Fibroblast of lung (primary cell): ENCODE results near the gene CEP120. TPM values are rescaled to one million over a fixed set of nuclear protein-coding genes. Genes with fewer than 3 reads are reported as not detected.

Source experiments
- DNase-seq, 2 donors: peaks; one replicate each; pipeline versions ENCODE4 v3.0.0 to v3.0.0-alpha.2; 2010; ENCODE audit warnings: low read depth in 2 of 2
- H2AFZ ChIP-seq: 2 replicates; pipeline ENCODE4 v1.5.1; 2012; ENCODE audit warnings: low read length, control low read depth, inconsistent platforms
- H3K27ac ChIP-seq: 2 replicates; pipeline ENCODE4 v1.5.1; 2011; ENCODE audit warnings: low read length, control low read depth; ENCODE audit not compliant: insufficient read depth
- H3K27me3 ChIP-seq: 2 replicates; pipeline ENCODE4 v1.5.1; 2011; ENCODE audit warnings: mild to moderate bottlenecking, low read length; ENCODE audit not compliant: control insufficient read depth, insufficient read depth
- H3K36me3 ChIP-seq: 2 replicates; pipeline ENCODE4 v1.5.1; 2011; ENCODE audit warnings: low read length; ENCODE audit not compliant: control insufficient read depth, insufficient read depth
- H3K4me1 ChIP-seq: 2 replicates; pipeline ENCODE4 v1.5.1; 2011; ENCODE audit warnings: low read length; ENCODE audit not compliant: control insufficient read depth, insufficient read depth; ENCODE audit errors: extremely low read depth
- H3K4me2 ChIP-seq: 2 replicates; pipeline ENCODE4 v1.5.1; 2011; ENCODE audit warnings: low read length, control low read depth; ENCODE audit not compliant: insufficient read depth; ENCODE audit errors: extremely low read depth
- H3K4me3 ChIP-seq, 4 experiments: fragments of 200-600 bp in 1 of 4; sonication (generic) in 1 of 4; replicated peaks in 1 of 4; 2 replicates each; pipeline ENCODE4 v1.5.1; 2011 to 2016; ENCODE audit warnings: low read length in 4 of 4, low read depth in 3 of 4, mild to moderate bottlenecking in 3 of 4, control low read depth in 2 of 4, inconsistent platforms in 1 of 4, mixed read lengths in 1 of 4; ENCODE audit not compliant: insufficient read depth in 1 of 4; ENCODE audit errors: control extremely low read depth in 1 of 4
- H3K79me2 ChIP-seq: 2 replicates; pipeline ENCODE4 v1.5.1; 2012; ENCODE audit warnings: mild to moderate bottlenecking, low read length, inconsistent platforms; ENCODE audit not compliant: control insufficient read depth, insufficient read depth
- H3K9ac ChIP-seq: 2 replicates; pipeline ENCODE4 v1.5.1; 2011; ENCODE audit warnings: mild to moderate bottlenecking, low read length, control low read depth; ENCODE audit not compliant: insufficient read depth
- H3K9me3 ChIP-seq: 2 replicates; pipeline ENCODE4 v1.5.1; 2012; ENCODE audit warnings: low read depth, low read length; ENCODE audit not compliant: control insufficient read depth, insufficient read depth
- H4K20me1 ChIP-seq: 2 replicates; pipeline ENCODE4 v1.5.1; 2011; ENCODE audit warnings: low read length; ENCODE audit not compliant: control insufficient read depth, insufficient read depth; ENCODE audit errors: extremely low read depth
- CTCF ChIP-seq, 2 donors: IDR thresholded peaks in 1 of 2; conservative IDR thresholded peaks in 1 of 2; 1 replicate in 1 of 2; 2 replicates in 1 of 2; pipeline ENCODE4 v1.5.1; 2011 to 2012; ENCODE audit warnings: low read length in 2 of 2, control low read depth in 1 of 2, inconsistent platforms in 1 of 2, low read depth in 1 of 2, mild to moderate bottlenecking in 1 of 2
- EZH2 ChIP-seq: IDR thresholded peaks from 2 replicates; pipeline ENCODE4 v1.5.1; 2012; ENCODE audit warnings: low read length, control low read depth, mild to moderate bottlenecking; ENCODE audit errors: missing control alignments
- polyA plus RNA-seq, 2 donors: library from polyadenylated mRNA; depleted of rRNA in 1 of 2; stranded (reverse) in 1 of 2; unstranded in 1 of 2; fragments of >200 nt; gene quantifications; 2 replicates each; pipeline ENCODE4 v1.2.1, GENCODE V29; 2011 to 2012; ENCODE audit warnings: missing spikeins in 1 of 2
- total RNA-seq: library from RNA; depleted of rRNA; stranded (reverse); fragments of >200 nt; gene quantifications from 2 replicates; pipeline ENCODE4 v1.2.1, GENCODE V29; 2014

Gene CEP120
- total and polyA plus RNA-seq, 2 donors (not counting 1 experiment from before 2014, with no cell fraction given) = 14.8 to 22.3 TPM

GRCh38 chr5:123300266-123300665 lies 122.9 kb downstream of the CEP120 start:
- H3K27ac ChIP-seq = no peak overlapping the region
- TF ChIP-seq CTCF (conservative IDR thresholded peaks at IDR 0.05 in 1 of 2, IDR thresholded peaks at IDR 0.05 in 1 of 2; ENCODE audit: low read depth in 1 of 2, low read length in 2 of 2) (no peak), EZH2 (no peak)
- no peaks in the 10 kb centered on the region for H3K79me2 ChIP-seq
- no peak overlapping the region for H3K4me3 ChIP-seq
- DNase-seq = no peak
- no peak overlapping the region for H3K9ac ChIP-seq
- no peaks in the 10 kb centered on the region for H3K9me3 ChIP-seq
- no peaks in the 10 kb centered on the region for H3K4me1 ChIP-seq
- H3K36me3 ChIP-seq = no peaks in the 10 kb centered on the region
- H3K27me3 ChIP-seq = no peaks in the 10 kb centered on the region
- no peak overlapping the region for H2AFZ ChIP-seq
- no peaks in the 10 kb centered on the region for H4K20me1 ChIP-seq
- no peak overlapping the region for H3K4me2 ChIP-seq

DNA sequence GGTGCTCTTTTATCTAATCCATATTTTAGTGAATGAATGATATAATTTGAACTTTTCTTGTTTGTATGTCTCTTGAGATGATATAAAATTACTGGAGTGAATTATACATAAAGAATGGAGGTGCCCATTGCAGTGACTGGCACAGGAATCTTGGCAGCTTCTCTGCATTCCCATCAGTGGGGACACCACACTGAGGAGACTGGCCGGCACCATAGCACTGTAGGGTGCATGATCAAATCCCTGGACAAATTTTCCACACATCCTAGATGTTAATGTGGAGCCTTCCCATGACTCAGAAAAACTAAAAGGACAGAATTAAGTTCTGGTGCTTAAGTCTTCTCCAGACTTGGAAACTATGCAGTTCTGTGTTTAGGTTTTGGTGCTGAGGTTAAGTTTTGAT lies 124.1 kb downstream of the CEP120 start:
- no peak overlapping the region for H3K9ac ChIP-seq
- H2AFZ ChIP-seq = no peak overlapping the region
- H3K4me2 ChIP-seq = no peak overlapping the region
- no peaks in the 10 kb centered on the region for H3K79me2 ChIP-seq
- TF ChIP-seq CTCF (conservative IDR thresholded peaks at IDR 0.05 in 1 of 2, IDR thresholded peaks at IDR 0.05 in 1 of 2; ENCODE audit: low read depth in 1 of 2, low read length in 2 of 2) = no peak
- no peak for TF ChIP-seq EZH2
- DNase-seq = no peak
- H3K27ac ChIP-seq = no peak overlapping the region
- no peaks in the 10 kb centered on the region for H3K36me3 ChIP-seq
- no peak overlapping the region for H3K4me3 ChIP-seq
- no peaks in the 10 kb centered on the region for H3K27me3 ChIP-seq
- H4K20me1 ChIP-seq = no peaks in the 10 kb centered on the region
- H3K4me1 ChIP-seq = no peaks in the 10 kb centered on the region
- H3K9me3 ChIP-seq = no peaks in the 10 kb centered on the region

DNA sequence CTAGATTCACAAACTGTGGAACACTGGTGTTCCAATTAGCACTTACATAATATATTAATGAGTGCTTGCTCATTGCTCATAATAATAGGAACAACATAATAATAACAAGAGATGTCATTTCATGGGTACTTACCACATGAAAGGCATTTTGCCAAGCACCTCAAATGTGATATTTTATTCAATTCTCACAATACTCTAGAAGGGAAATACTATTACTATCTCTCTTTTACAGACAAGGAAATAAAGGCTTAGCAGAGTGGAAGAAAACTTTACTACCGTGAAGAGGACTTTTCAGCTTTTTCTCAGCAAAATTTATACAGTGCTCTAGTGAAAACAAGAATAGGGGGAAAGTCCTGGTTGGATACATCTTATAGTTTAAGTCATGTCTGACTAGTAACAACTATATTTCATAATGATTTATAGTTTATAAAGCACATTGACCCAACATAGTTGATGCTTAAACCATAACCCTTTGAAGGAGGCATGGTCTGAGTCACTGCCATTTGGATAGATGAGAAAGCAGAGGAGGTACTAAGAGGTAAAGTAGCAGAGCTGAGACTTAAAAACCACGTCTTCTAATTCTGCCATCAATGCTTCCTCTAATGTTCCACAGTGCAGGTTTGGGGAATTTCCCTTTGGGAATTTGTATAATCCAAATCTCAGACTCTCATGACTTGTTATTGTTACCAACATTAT lies 124.7 kb downstream of the CEP120 start:
- Histone ChIP-seq H3K4me3 (no peak overlapping the region), H3K27ac (no peak overlapping the region), H3K4me2 (no peak overlapping the region), H2AFZ (no peak overlapping the region), H3K9me3 (no peaks in the 10 kb centered on the region), H4K20me1 (no peaks in the 10 kb centered on the region), H3K9ac (no peak overlapping the region), H3K27me3 (no peaks in the 10 kb centered on the region), H3K4me1 (no peaks in the 10 kb centered on the region), H3K79me2 (no peaks in the 10 kb centered on the region), H3K36me3 (no peaks in the 10 kb centered on the region)
- no peak for DNase-seq
- TF ChIP-seq EZH2 = no peak
- no peak for TF ChIP-seq CTCF (conservative IDR thresholded peaks at IDR 0.05 in 1 of 2, IDR thresholded peaks at IDR 0.05 in 1 of 2; ENCODE audit: low read depth in 1 of 2, low read length in 2 of 2)
